LNCAP (cell line): Measurements from ENCODE around the gene TM9SF4.

ENCODE experiments used
- CTCF ChIP-seq: fragments of 450-650 bp; IDR thresholded peaks from 2 replicates; pipeline ENCODE4 v1.5.1; 2017; ENCODE audit warnings: mild to moderate bottlenecking

TM9SF4 gene

DNA sequence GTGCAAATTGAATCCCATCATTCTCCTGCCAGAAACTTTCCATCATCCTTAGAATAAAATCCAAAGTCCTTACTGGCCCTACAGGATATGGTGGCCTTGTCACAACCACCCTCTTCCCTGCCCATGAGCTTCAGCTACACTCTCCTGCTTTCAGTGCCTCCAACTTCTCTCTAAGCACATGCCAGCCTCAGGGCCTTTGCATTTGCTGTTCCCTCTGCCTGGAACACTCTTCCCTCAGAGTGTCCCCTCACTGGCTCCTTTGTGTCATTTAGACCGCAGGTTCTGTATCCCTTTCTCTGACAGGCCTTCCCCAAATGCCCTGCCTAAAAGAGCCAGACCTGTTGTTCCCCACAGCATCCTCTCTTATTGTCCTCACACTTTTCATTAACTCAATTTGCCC is 39.2 kb upstream of the TM9SF4 start:
- no peak for TF ChIP-seq CTCF

- TF ChIP-seq CTCF, result no peak
Observed at GRCh38 chr20:32070690-32071213, 38.8 kb upstream of the TM9SF4 start.

GRCh38 chr20:32071395-32072167 is 37.9 kb upstream of the TM9SF4 start:
- no peak for TF ChIP-seq CTCF

DNA sequence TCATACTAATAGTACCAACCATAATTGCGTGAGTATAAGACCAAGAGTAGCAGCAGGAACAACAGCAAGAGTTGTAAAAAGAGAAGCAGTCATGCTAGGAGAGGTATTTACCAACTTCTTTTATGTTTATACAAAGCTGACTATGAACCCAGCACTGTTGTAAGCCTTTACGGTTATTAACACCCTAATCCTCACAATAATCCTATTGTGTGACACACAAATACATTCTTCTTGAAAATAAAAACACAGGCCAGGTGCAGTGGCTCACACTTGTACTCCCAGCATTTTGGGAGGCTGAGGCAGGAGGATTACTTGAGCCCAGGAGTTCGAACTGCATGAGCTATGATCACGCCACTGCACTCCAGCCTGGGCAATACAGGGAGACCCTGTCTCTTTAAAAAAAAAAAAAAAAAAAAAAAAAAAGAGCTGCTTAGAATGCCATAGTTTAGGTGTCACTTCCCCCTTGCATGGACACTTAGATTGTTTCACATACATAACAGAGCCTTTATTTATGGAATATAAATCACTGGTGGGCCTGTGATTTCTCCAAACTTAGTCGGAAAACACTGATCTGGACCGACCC is 37.3 kb upstream of the TM9SF4 start:
- no peak for TF ChIP-seq CTCF

DNA sequence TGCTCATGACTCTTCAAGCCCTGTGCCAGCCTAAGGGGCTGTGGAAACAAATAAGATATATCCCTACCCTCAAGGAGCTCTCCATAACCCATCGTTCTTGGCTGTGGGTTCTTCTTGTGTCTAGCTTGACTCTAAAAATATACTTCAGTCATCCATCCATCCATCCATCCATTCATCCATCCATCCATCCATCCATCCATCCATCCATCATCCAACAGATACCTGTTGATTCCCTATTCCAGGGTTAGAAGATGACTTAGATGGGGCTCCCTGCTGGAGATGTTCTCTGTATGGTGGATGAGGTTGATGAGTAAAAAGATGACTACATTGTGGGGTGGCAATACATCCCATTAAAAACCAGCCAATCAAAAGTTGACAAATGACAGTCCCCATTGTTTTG is 34.0 kb upstream of the TM9SF4 start:
- no peak for TF ChIP-seq CTCF

DNA sequence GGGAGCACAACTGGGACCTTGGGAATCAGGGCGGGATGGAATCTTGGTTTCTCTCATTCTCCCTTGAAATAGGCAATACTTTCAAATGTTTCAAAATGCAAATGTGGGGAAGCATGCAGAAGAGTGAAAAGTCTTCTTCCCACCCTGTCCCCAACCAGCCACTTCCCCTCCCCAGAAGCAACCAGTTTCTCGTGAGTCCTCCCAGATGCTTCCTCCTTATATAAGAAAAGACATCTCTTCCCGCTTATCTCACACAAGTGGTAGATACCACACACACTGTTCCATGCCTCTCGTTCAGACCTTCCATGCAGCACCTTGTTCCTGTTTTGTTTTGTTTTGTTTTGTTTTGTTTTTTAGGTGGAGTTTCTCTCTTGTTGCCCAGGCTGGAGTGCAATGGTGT is 32.3 kb upstream of the TM9SF4 start:
- no peak for TF ChIP-seq CTCF

DNA sequence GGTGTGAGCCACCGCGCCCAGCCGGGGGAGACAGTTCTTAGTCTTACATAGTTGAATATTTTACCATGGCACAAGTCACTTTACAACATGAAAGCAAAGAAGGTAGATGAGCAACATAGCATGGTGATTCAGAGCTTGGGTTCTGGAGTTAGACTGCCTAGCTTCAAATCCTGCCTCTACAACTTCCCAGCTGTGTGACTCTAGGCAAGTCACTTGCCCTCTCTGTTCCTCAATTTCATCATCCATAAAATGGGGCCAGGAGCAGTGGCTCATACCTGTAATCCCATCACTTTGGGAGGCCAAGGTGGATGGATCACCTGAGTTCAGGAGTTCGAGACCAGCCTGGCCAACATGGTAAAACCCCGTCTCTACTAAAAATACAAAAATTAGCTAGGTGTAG is 31.2 kb upstream of the TM9SF4 start:
- TF ChIP-seq CTCF, result no peak
